GM21381 (cell line): Measurements from ENCODE around the gene SWI5.
"Not testable (repeated sequence)": the region's sequence is repeated elsewhere in the genome, so short reads cannot be mapped to it uniquely, and the experiment has no call there.

Experiments
- ATAC-seq: cut with Tn5 transposase; IDR thresholded peaks from one replicate; pipeline ENCODE4 v1.9.1; 2021; ENCODE audit warnings: mild to moderate bottlenecking, moderate library complexity; ENCODE audit not compliant: unreplicated experiment

Gene SWI5

DNA sequence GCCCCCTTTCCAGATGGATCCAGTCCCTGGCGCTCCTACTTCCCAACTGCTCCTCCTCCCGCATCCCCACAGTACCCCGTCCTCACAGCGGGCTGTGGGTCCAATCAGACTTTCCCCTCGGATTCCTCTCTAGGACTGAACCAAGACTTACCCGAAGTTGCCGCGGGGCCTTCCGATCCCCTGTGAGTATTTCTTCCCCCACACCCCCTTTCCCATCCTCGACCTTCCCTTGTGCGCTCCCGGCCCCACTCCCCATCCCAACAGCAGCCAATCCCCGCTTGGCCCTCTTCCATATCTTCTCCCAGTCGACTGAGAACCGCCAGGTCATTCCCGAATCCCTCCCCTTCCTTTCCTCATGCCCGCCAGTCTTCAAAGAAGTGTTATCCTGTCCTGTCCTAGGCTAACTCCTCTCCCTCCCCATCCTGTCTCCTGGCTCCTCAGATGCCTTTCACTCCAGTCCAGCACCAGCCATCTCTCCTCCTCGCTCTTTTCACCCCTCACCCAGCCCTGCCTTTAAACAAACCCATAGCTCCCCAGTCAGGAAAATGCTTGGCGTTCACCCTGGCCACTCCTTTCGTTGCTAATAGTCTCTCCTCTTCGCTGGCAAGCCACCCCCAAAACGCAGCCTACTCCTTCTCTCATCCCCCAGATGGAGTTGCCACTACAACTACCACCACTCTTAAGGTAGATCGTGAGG lies 646 bp downstream of the SWI5 start:
- ATAC-seq = no peak

DNA sequence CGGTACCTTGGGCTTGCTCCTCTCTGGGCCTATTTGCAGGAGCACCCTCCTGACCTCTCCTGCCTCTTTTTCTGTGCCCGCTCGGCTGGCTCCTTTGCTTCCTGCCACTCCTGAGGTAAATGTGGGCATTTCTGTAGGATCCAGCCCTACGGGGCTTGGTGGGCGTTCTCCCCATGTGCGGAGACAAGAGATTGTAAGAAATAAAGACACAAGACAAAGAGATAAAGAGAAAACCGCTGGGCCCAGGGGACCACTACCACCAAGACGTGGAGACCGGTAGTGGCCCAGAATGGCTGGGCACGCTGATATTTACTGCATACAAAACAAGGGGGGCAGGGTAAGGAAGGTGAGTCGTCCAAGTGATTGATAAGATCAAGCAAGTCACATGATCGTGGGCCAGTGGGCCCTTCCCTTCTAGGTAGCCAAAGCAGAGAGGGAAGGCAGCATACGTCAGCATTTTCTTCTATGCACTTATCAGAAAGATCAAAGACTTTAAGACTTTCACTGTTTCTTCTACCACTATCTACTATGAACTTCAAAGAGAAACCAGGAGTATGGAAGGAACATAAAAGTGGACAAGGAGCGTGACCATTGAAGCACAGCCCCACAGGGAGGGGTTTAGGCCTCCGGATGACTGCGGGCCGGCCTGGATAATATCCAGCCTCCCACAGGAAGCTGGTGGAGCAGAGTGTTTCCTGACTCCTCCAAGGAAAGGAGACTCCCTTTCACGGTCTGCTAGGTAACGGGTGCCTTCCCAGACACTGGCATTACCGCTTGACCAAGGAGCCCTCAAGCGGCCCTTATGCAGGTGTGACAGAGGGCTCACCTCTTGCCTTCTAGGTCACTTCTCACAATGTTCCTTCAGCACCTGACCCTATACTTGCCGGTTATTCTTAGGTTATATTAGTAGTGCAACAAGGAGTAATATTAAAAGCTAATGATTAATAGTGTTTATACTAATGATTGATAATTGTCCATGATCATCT lies 3.3 kb downstream of the SWI5 start:
- ATAC-seq = not testable (repeated sequence)

DNA sequence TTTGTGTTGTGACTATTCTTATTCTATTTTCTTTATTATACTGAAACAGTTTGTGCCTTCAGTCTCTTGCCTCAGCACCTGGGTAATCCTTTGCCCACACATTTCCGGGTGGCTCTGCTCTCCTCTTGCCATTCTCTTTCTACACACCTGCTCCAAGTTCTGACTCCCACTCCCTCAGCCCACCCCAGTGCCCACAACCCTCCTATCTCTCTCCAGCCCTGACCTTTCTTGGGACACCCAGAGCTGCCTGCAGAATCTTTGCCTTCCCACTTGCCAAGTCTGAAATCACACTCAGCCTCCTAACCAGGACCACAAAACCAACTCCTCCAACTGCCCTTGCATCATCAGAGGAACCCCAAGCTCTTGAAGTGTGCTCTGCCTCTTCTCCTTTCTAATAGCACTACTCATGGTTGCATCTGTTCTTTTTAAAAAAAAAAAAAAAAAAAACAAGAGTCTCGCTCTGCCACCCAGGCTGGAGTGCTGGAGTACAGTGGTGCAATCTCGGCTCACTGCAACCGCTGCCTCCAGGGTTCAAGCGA lies 4.1 kb downstream of the SWI5 start:
- ATAC-seq = no peak

DNA sequence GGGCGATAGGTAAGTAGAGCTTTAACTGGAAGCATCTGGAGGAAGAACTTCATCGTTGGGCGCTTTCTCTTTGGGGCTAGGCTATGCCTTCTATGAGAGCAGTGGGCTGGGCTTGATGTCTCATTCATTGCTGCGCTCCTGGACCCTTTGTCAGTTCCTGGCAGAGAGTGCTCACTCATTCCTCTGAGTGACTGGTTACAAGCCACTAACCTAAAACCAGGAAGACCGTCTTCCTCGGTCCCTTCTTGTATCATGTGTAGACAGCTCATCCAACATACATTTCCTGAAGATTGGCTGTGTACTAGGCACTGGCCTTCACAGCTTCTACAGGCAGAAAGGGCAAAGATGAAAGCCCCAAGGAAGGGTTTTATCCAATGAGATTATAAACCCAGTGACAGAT lies 6.4 kb downstream of the SWI5 start:
- no peak for ATAC-seq

DNA sequence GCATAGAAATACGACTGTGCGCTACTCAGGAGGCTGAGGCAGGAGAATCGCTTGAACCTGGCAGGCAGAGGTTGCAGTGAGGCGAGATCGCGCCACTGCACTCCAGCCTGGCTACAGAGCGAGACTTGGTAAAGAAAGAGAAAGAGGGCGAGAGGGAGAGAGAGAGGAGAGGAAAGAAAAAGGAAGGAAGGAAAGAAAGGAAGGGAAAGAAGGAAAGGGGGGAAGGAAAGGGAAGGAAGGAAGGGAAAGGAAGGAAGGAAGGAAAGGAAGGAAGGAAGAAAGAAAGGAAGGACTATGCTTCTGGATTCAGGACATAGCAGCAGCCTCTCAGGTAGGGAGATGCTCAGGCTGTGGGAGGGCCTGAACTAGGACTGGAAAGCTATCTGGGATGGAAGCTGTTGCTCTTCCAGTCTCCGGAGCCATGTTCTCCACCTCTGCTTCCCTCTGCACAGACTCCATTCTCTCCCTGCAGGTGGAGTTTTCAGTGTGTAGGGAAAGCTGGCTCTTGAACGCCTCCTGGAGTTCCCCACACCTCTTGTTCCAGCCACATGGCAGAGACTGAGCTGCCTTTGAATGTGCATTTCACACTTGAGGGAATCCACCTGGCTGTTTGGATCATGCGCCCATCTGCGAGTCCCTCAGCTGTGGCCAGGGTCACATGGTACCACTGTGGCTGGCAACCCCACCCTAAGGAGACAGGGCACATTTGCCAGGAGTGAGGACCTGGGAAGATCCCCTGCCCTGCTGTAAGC lies 9.1 kb downstream of the SWI5 start:
- no peak for ATAC-seq

DNA sequence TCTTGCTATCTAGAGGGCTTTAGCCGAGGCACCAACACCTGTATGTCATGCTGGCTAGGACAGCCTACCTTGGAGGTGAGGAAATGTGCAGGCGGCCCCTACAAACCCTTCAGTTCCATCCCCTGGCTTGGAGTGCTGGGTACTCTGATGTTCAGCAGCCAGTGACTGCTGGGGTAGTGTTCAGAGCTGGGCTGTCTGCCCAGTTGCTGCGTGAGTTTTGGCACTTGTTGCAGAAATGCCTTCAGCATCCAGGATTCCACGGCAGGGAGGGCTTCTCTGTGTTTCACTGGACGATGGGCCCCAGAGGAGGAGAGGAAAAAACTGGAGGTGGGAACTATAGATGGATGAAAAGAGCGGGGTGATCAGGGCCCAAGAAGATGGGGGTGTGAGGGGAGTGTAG lies 10.4 kb downstream of the SWI5 start:
- no peak for ATAC-seq

DNA sequence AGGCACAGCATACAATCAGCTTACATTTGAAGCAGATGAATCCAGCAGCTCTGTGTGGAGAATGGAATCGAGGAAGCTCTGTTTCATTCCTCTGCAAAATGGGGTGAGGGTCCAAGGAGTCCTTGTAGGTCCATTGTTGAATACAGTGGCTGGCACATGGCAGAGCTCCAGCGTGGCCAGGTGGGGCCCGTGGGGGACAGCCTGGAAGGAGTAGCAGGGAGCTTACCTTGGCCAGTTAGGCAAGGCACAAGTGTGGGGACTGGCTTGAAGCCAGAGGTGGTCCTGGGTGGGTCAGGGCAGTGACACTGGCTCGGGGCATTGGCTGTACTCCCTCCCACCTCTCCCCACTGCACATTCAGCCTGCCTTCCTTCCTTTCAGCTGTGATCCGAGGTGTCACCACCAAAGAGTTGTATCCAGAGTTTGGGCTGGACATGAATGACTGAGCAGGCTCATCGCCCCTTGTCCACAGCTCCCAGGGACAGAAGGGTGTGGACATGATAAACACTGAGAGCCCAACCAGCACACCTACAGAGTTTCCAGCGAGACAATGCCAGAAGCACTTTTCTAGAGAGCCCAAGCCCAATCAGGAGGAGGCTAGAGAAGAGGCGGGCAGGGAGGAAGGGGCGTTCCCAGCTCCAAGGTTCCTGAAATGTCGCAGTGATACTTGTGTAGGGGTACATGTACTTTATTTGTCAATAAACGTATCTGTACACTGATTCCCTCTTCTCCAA lies 12.4 kb downstream of the SWI5 start:
- ATAC-seq = no peak

DNA sequence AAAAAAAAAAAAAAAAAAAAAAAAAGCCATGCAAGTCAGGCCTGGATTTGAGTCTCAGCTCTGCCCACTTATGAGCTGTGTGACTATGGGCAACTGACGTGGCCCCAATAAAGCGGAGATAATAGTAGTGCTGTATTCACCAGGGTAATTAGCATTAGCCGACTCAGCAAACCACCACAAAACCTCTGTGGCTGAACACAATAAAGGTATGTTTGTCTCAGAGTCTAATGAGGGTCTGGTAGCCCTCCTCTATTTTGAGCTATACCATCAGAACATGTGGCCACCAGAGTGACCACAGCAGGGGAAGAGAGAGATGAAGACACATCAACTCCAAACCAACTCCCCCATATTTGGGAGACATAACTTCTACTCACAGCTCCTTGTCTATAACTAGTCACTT lies 15.9 kb downstream of the SWI5 start:
- ATAC-seq = no peak

DNA sequence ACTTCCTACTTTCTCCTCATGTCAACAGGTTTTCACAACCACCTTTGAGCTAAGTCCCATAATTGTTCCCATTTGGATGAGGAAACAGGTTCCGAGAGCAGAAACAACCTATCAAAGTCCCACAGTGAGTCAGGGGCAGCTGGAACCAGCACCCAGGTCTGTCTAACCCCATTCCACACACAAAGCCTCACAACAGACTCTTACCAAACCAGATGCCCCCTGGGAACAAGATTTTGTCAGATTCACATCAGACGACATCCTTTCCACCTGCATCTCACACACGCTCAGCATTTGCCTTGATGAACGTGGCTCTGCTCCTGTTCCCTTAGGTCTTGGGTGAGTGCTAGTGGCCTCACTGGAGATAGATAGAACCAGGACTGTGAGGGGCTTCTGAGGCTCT lies 17.0 kb downstream of the SWI5 start:
- no peak for ATAC-seq

DNA sequence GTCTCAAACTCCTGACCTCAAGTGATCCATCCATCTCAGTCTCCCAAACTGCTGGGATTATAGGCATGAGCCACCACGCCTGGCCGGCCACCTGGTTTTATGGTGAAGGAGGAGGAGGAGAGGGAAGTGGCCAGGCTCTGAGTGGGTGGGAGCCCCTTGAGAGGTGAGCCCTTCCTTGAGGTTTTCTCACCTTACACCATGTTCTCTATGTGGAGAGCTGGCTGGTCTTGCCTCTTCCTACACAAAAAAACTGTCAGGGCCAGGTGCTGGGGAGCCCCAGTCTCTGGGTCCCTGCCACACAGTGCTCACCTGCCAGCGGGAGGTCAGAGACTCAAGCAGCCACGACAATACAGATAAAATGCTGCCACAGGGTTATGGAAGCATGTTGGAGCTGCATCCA lies 18.1 kb downstream of the SWI5 start:
- ATAC-seq = no peak

DNA sequence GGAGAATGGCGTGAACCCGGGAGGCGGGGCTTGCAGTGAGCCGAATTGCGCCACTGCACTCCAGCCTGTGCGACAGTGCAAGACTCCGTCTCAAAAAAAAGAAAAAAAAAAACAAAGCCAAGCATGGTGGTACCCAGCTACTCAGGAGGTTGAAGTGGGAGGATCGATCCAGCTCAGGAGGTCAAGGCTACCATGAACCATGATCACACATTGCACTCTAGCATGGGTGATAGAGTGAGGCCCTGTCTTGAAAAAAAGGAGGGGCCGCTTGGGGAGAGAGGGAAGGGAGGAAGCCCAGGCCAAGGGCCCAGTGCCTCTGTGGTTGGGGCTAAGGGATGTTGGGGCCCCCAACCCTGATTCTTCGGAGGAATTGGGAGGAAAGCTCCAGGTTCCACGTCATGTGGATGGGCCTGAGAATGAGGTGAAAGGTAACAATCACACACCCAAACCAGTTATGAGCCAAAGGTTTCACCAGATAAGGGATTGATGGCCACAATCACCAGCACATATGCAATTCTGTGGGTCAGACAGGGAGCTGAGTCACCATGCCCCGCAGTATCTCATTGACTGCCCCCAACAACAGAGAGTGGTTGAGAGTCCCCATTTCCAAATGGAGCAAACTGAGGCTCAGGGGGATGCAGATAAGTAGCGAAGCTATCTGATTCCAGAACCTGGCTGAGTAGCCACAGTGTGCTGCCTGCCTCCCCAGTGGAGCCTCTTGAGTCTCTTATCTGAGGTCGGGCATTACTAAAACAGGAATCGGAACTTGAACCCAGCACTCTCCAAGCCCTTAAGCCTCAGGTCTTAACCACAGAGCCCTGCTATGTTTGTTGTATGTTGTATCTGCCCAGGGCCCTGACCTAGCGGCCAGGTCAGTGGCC lies 20.5 kb downstream of the SWI5 start:
- ATAC-seq = no peak

DNA sequence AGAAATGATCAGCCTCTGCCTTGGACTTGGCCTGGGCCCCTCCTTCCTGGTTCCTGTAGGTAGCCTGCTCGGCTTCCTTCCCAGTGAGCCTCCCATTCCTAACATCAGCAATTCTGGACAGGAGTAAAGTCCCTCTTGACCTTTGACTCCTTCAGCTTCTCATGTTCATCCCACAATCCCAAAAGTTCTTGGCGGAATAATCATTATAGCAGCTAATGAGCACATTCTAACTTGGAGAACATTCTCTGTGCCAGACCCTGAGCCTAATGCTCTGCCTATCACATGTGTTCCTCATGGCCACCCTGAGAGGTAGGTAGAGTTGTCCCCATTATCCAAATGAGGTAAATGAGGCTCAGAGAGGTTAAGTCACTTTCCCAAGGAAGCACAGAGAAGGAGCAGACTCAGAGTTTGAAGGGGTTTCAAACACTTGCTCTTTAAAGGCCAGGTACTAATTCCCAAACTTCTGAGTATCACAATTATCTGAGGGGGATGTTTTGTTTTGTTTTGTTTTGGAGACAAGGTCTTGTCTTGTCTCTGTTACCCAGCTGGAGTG lies 21.2 kb downstream of the SWI5 start:
- ATAC-seq = no peak

DNA sequence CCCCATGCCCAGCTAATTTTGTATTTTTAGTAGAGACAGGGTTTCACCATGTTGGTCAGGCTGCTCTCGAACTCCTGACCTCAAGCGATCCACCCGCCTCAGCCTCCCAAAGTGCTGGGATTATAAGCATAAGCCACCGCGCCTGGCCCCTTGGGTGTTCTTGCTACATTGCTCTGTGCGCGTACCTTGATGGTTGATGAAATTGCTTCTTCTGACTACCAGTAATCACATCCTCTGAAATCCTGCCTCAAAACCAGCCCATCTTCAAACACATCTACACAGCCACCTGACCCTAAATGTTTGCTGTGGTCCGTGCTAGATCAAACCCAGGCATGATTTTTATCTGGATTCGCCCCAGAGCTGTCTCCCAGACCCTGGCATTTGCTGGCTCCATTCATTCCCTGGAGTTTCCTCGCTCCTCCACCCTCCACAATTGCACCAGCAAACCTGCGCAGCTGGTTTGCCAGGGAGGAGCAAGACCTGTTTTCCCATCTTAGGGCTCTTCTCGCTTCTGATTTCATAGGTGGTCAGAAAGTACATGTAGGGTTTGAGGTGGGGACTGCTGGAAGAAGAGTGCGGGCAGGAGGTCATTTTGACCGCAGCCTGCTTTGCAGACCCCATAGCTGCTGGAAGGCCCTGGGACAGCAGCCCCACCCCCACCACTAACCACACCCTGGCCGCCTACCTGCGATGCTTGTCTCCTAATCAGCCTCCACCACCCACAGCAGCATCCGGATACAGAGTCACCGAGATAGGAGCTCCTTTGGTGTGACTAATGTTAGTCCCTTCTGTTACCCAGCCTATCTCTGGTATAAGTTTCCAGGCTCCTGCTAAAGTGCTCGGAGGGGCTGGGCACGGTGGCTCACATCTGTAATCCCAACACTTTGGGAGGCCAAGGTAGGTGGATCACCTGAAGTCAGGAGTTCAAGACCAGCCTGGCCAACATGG lies 22.7 kb downstream of the SWI5 start:
- ATAC-seq = no peak

DNA sequence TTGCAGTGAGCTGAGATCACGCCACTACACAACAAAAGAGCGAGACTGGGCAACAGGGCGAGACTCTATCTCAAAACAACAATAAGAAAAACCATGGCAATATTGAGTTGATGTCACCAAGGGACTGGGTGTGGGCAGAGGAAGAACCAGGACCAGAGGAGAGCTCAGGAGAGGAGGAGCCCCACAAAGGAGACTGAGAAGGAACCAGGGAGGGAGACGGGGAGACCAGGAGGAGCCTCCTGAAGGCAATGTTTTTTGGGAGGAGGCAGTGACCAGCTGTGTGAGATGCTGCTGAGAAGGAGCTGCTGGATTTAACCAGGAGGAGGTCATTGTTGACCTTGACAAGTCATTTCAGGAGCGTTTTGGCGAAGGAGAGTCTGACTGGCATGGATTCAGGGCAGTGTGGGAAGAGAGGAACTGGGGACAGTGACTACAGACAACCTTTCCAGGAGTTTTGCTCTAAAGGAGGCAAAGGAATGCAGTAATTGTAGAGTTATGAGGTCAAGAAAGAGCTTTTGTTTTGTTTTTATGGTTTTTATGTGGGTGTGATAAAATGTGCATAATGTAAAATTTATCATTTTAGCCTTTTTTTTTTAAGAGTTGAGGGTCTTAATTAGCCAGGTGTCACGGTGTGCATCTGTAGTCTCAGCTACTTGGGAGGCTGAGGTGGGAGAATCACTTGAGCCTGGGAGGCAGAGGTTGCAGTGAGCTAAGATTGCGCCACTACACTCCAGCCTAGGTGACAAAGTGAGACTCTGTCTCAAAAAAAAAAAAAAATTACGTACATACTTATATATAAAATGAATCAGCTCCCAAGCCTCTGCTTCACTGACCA lies 28.3 kb downstream of the SWI5 start:
- no peak for ATAC-seq

DNA sequence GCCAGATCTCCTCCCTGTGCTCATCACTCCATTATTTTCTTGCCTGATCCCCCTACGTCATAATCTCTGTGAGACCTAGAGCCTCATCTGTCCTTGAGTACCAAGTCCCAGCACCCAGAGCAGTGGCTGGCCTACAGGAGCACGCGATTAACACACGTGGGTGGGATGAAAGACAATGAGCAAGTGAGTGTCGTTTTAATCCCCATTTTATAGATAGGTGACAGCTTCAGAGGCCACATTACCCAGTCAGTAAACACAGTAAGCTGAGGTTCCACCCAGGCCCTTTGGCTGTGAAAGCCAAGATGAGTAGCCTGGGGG lies 28.9 kb downstream of the SWI5 start:
- ATAC-seq = no peak

DNA sequence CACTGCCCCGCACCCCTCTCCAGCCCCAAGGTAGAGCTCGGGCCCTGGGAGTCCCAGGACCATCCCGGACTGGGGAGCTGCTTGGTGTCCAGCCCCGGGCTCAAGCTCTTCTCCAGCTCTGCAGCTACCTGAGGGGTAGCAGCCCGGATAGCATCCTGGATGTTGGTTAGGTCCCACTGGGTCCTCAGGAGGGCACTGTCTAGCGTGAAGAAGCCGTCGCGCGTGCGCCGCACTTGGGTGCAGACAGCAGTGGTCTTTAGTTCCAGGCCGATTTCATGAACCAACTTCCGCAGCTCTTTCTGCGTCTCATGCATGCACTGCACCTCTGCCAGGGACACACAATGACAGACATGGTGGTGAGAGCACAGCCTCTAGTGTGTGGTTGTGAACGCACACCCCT lies 33.5 kb downstream of the SWI5 start:
- ATAC-seq = no peak

DNA sequence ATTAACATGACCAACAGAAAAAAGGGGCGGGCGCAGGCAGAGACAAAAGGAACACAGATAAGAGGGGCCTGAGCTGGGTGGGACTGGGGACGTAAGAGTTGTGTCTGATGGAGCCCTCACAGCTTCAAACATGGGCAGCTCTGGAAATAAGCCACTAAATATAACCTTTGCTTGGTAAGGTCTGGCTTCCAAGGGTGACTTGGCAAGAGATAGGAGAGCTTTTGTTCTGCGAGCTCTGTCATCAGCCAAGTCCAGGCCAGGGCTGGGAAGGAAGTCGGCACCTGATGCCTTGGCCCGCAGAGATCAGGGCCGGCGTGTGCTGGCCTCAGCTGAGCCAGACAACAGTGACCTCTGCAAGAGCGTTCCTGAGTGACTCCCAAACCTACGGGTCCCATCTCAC lies 34.4 kb downstream of the SWI5 start:
- no peak for ATAC-seq
